ENCODE data around the gene CHCHD6.

CHCHD6 gene

GRCh38 chr3:126749931-126750755 lies 46.1 kb downstream of the CHCHD6 start:
- Histone ChIP-seq H3K4me1 (ENCODE audit: control insufficient read depth, low read depth, low read length) (peaks cover 19% of the 10 kb centered on the region), H3K27ac (ENCODE audit: low read length) (no peak overlapping the region)

GRCh38 chr3:126750756-126751121 lies 46.7 kb downstream of the CHCHD6 start:
- no peak overlapping the region for H3K4me3 ChIP-seq (ENCODE audit: low read length)
- H3K4me1 ChIP-seq (ENCODE audit: control insufficient read depth, low read depth, low read length): peaks cover 19% of the 10 kb centered on the region
- H3K9ac ChIP-seq (ENCODE audit: low read length): no peak overlapping the region
- H3K36me3 ChIP-seq (ENCODE audit: control insufficient read depth, low read depth, low read length): no peaks in the 10 kb centered on the region
- H3K27ac ChIP-seq (ENCODE audit: low read length): no peak overlapping the region
- no peaks in the 10 kb centered on the region for H3K9me3 ChIP-seq (ENCODE audit: control insufficient read depth, low read depth, low read length)
- H3K27me3 ChIP-seq (ENCODE audit: control insufficient read depth, insufficient read depth, low read length): no peaks in the 10 kb centered on the region

More at GRCh38 chr3:126749931-126750755, 46.1 kb downstream of the CHCHD6 start:
- H3K9ac ChIP-seq (ENCODE audit: low read length): no peak overlapping the region
- H3K36me3 ChIP-seq (ENCODE audit: control insufficient read depth, low read depth, low read length): no peaks in the 10 kb centered on the region
- no peak overlapping the region for H3K4me3 ChIP-seq (ENCODE audit: low read length)
- no peaks in the 10 kb centered on the region for H3K9me3 ChIP-seq (ENCODE audit: control insufficient read depth, low read depth, low read length)
- H3K27me3 ChIP-seq (ENCODE audit: control insufficient read depth, insufficient read depth, low read length): no peaks in the 10 kb centered on the region

- Histone ChIP-seq H3K27me3 (ENCODE audit: control insufficient read depth, insufficient read depth, low read length) (no peaks in the 10 kb centered on the region), H3K4me1 (ENCODE audit: control insufficient read depth, low read depth, low read length) (peaks cover 19% of the 10 kb centered on the region), H3K9ac (ENCODE audit: low read length) (no peak overlapping the region), H3K36me3 (ENCODE audit: control insufficient read depth, low read depth, low read length) (no peaks in the 10 kb centered on the region), H3K4me3 (ENCODE audit: low read length) (no peak overlapping the region), H3K27ac (ENCODE audit: low read length) (peak overlapping the region; percentile 4), H3K9me3 (ENCODE audit: control insufficient read depth, low read depth, low read length) (no peaks in the 10 kb centered on the region)
Measured at GRCh38 chr3:126751611-126752302, 47.7 kb downstream of the CHCHD6 start.

- Histone ChIP-seq H3K9ac (ENCODE audit: low read length) (no peak overlapping the region), H3K27ac (ENCODE audit: low read length) (no peak overlapping the region), H3K27me3 (ENCODE audit: control insufficient read depth, insufficient read depth, low read length) (no peaks in the 10 kb centered on the region), H3K36me3 (ENCODE audit: control insufficient read depth, low read depth, low read length) (no peaks in the 10 kb centered on the region), H3K4me1 (ENCODE audit: control insufficient read depth, low read depth, low read length) (peaks cover 19% of the 10 kb centered on the region), H3K4me3 (ENCODE audit: low read length) (no peak overlapping the region), H3K9me3 (ENCODE audit: control insufficient read depth, low read depth, low read length) (no peaks in the 10 kb centered on the region)
Measured at GRCh38 chr3:126752303-126753190, 48.5 kb downstream of the CHCHD6 start.

- Histone ChIP-seq H3K9ac (ENCODE audit: low read length) (no peak overlapping the region), H3K36me3 (ENCODE audit: control insufficient read depth, low read depth, low read length) (no peaks in the 10 kb centered on the region)
Measured at GRCh38 chr3:126753191-126754160, 49.4 kb downstream of the CHCHD6 start.

GRCh38 chr3:126755866-126756265 lies 51.8 kb downstream of the CHCHD6 start:
- Histone ChIP-seq H3K27me3 (ENCODE audit: control insufficient read depth, insufficient read depth, low read length) (no peaks in the 10 kb centered on the region), H3K27ac (ENCODE audit: low read length) (no peak overlapping the region), H3K4me3 (ENCODE audit: low read length) (no peak overlapping the region), H3K9ac (ENCODE audit: low read length) (no peak overlapping the region), H3K4me1 (ENCODE audit: control insufficient read depth, low read depth, low read length) (peaks cover 15% of the 10 kb centered on the region), H3K36me3 (ENCODE audit: control insufficient read depth, low read depth, low read length) (no peaks in the 10 kb centered on the region), H3K9me3 (ENCODE audit: control insufficient read depth, low read depth, low read length) (no peaks in the 10 kb centered on the region)

More at GRCh38 chr3:126753191-126754160, 49.4 kb downstream of the CHCHD6 start:
- Histone ChIP-seq H3K4me1 (ENCODE audit: control insufficient read depth, low read depth, low read length) (peaks cover 19% of the 10 kb centered on the region), H3K9me3 (ENCODE audit: control insufficient read depth, low read depth, low read length) (no peaks in the 10 kb centered on the region), H3K27me3 (ENCODE audit: control insufficient read depth, insufficient read depth, low read length) (no peaks in the 10 kb centered on the region), H3K27ac (ENCODE audit: low read length) (no peak overlapping the region), H3K4me3 (ENCODE audit: low read length) (no peak overlapping the region)

GRCh38 chr3:126758026-126758425 lies 54.0 kb downstream of the CHCHD6 start:
- H3K9ac ChIP-seq (ENCODE audit: low read length): no peak overlapping the region
- no peaks in the 10 kb centered on the region for H3K27me3 ChIP-seq (ENCODE audit: control insufficient read depth, insufficient read depth, low read length)
- no peak overlapping the region for H3K27ac ChIP-seq (ENCODE audit: low read length)
- H3K36me3 ChIP-seq (ENCODE audit: control insufficient read depth, low read depth, low read length): no peaks in the 10 kb centered on the region
- no peaks in the 10 kb centered on the region for H3K9me3 ChIP-seq (ENCODE audit: control insufficient read depth, low read depth, low read length)
- no peak overlapping the region for H3K4me3 ChIP-seq (ENCODE audit: low read length)
- H3K4me1 ChIP-seq (ENCODE audit: control insufficient read depth, low read depth, low read length): no peaks in the 10 kb centered on the region

GRCh38 chr3:126758882-126759281 lies 54.8 kb downstream of the CHCHD6 start:
- Histone ChIP-seq H3K36me3 (ENCODE audit: control insufficient read depth, low read depth, low read length) (no peaks in the 10 kb centered on the region), H3K27ac (ENCODE audit: low read length) (no peak overlapping the region), H3K27me3 (ENCODE audit: control insufficient read depth, insufficient read depth, low read length) (no peaks in the 10 kb centered on the region), H3K9me3 (ENCODE audit: control insufficient read depth, low read depth, low read length) (no peaks in the 10 kb centered on the region), H3K4me1 (ENCODE audit: control insufficient read depth, low read depth, low read length) (no peaks in the 10 kb centered on the region), H3K9ac (ENCODE audit: low read length) (no peak overlapping the region), H3K4me3 (ENCODE audit: low read length) (no peak overlapping the region)

- Histone ChIP-seq H3K27me3 (ENCODE audit: control insufficient read depth, insufficient read depth, low read length) (no peaks in the 10 kb centered on the region), H3K9ac (ENCODE audit: low read length) (no peak overlapping the region), H3K4me3 (ENCODE audit: low read length) (no peak overlapping the region), H3K36me3 (ENCODE audit: control insufficient read depth, low read depth, low read length) (no peaks in the 10 kb centered on the region), H3K4me1 (ENCODE audit: control insufficient read depth, low read depth, low read length) (no peaks in the 10 kb centered on the region), H3K9me3 (ENCODE audit: control insufficient read depth, low read depth, low read length) (no peaks in the 10 kb centered on the region), H3K27ac (ENCODE audit: low read length) (no peak overlapping the region)
Measured at GRCh38 chr3:126760541-126760940, 56.5 kb downstream of the CHCHD6 start.

- H3K36me3 ChIP-seq (ENCODE audit: control insufficient read depth, low read depth, low read length): no peaks in the 10 kb centered on the region
- no peaks in the 10 kb centered on the region for H3K4me1 ChIP-seq (ENCODE audit: control insufficient read depth, low read depth, low read length)
- H3K9me3 ChIP-seq (ENCODE audit: control insufficient read depth, low read depth, low read length): no peaks in the 10 kb centered on the region
- no peak overlapping the region for H3K4me3 ChIP-seq (ENCODE audit: low read length)
- no peak overlapping the region for H3K27ac ChIP-seq (ENCODE audit: low read length)
- no peak overlapping the region for H3K9ac ChIP-seq (ENCODE audit: low read length)
- H3K27me3 ChIP-seq (ENCODE audit: control insufficient read depth, insufficient read depth, low read length): no peaks in the 10 kb centered on the region
Measured at GRCh38 chr3:126763035-126763434, 59.0 kb downstream of the CHCHD6 start.
